ENCODE measurements around the gene MTARC2.

MTARC2 gene

GRCh38 chr1:220768126-220768601, 20.0 kb downstream of the MTARC2 start:
- no peak for DNase-seq (ENCODE audit: low read depth in 2 of 2)

DNA sequence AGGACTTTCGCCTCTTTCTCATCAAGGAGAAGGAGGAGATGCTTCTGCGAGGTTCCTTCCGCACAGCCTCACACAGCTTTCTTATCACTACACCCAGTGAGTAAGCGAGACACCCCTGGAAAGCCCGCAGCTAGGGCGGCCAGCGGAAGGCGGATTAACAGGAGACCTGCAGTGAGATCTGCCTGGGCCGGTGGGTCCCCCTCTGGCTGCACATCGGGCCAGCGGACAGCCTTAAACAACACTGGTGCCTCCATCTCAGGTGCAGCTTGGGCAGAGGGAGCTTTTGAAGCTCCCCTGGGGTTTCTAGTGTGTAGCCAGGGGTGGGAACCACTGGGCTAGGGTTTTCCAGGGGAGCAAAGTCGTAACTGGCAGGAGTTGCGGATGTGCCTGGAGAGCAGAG, 21.1 kb downstream of the MTARC2 start:
- no peak for DNase-seq (ENCODE audit: low read depth in 2 of 2)

DNA sequence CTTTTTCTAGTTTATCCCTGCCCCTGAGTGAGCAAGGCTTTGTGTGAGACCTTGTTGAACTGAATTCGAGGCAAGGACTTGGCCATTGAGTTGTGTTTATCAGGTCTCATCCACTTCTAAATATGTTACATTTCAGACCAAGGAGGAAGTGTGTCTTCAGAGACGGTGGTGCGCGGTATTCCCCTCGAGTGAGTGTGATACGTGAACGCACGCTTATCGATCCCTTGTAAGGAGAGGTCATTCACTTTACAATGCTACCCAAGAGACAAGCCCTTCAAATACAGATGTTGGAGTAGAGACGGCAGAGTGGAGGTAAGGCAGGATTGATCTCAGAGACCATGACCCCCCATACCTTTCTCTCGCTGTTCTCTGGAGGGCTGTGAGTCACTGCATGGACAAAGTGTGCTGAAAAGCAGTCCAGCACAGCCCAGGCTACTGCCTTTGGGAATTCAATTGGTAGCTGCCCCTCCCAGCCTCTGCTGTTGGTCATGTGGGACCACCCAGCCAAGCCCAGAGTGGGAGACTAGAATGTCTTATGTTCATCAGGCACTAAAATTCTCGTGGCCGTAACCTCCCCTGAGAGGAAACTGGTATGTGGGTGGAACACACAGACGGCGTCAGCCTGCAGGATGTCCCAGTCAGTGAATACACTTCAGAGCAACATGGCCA, 22.3 kb downstream of the MTARC2 start:
- DNase-seq (ENCODE audit: low read depth in 2 of 2) = no peak

GRCh38 chr1:220772846-220773245, 24.7 kb downstream of the MTARC2 start:
- no peak for DNase-seq (ENCODE audit: low read depth in 2 of 2)

GRCh38 chr1:220775240-220775853, 27.2 kb downstream of the MTARC2 start:
- DNase-seq (ENCODE audit: low read depth in 2 of 2) = peak in 1 of 2 donors; percentile 18

DNA sequence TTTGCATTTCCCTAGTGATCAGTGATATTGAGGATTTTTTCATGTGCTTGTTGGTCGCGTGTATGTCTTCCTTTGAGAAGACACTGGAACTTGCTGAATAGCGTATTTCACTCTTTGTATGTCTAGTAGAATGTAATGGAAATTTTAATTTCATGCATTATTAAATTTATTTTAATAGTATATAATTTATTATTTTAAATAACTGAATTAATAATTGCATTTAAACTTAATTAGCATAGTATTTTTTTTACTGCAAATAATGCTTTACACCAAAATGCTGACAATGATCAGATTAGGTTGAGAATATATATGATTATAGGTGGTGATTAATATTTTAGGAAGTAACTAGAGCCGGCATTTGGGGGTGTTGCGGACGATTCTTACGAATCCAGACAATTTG, 28.1 kb downstream of the MTARC2 start:
- DNase-seq (ENCODE audit: low read depth in 2 of 2) = no peak

GRCh38 chr1:220776720-220777326, 28.7 kb downstream of the MTARC2 start:
- DNase-seq (ENCODE audit: low read depth in 2 of 2) = peak; percentile 66 to 74

- DNase-seq (ENCODE audit: low read depth in 2 of 2) = no peak
These were observed 35.3 kb downstream of the MTARC2 start for GRCh38 chr1:220783453-220783852.

- no peak for DNase-seq (ENCODE audit: low read depth in 2 of 2)
These were observed 36.6 kb downstream of the MTARC2 start for GRCh38 chr1:220784751-220785150.

- DNase-seq (ENCODE audit: low read depth in 2 of 2) = no peak
These were observed 37.3 kb downstream of the MTARC2 start for GRCh38 chr1:220785166-220786056.

GRCh38 chr1:220786057-220786336, 37.9 kb downstream of the MTARC2 start:
- no peak for DNase-seq (ENCODE audit: low read depth in 2 of 2)

GRCh38 chr1:220786337-220787068, 38.4 kb downstream of the MTARC2 start, which contains the start of gene MTARC1:
MTARC1 (plus strand) TSS chr1:220786913; CDS start chr1:220786945, 32 bp downstream.
- DNase-seq (ENCODE audit: low read depth in 2 of 2) = no peak

GRCh38 chr1:220787069-220787619, 39.0 kb downstream of the MTARC2 start:
- DNase-seq (ENCODE audit: low read depth in 2 of 2) = no peak

GRCh38 chr1:220788900-220789299, 40.8 kb downstream of the MTARC2 start:
- no peak for DNase-seq (ENCODE audit: low read depth in 2 of 2)

GRCh38 chr1:220789532-220790147, 41.5 kb downstream of the MTARC2 start:
- no peak for DNase-seq (ENCODE audit: low read depth in 2 of 2)

- no peak for DNase-seq (ENCODE audit: low read depth in 2 of 2)
These were observed 43.2 kb downstream of the MTARC2 start for GRCh38 chr1:220791285-220791684.

DNA sequence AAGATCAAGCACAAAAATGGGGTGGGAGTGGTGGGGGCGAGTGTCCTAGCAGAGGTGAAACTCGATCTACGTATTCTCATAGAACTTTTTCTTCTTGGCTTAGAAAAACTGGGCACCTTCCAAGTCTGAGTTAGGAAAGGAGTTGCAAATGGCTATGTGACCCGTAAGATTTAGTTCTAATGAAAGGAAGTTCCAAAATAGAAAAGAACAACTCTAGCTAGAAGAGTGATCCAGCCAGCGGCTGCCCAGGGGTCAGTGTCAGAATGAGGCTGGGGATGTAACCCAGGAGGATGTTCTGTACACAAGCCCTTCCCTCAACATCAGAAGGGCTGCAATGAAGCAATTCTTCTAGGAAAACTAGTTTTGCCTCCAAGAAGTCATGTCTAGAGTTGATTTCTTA, 43.8 kb downstream of the MTARC2 start:
- no peak for DNase-seq (ENCODE audit: low read depth in 2 of 2)

GRCh38 chr1:220796530-220796929, 48.4 kb downstream of the MTARC2 start:
- no peak for DNase-seq (ENCODE audit: low read depth in 2 of 2)

DNA sequence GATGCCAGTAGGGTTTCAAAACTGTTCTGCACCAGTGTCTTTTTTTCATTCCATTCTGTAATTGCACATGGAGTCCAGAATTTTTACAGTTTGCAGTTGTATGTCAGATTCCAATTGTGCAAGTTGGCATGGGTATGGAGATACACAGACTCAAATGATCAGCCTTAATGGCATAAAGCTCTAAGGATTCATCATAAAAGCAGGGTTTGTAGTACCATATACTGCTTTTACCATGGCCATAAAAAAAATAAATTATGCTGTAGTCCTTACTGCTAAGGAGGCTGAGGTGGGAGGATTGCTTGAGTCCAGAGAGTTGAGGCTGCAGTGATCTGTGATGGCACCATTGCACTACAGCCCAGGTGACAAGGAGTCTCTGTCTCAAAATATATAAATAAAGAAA, 48.9 kb downstream of the MTARC2 start:
- DNase-seq (ENCODE audit: low read depth in 2 of 2) = no peak

DNA sequence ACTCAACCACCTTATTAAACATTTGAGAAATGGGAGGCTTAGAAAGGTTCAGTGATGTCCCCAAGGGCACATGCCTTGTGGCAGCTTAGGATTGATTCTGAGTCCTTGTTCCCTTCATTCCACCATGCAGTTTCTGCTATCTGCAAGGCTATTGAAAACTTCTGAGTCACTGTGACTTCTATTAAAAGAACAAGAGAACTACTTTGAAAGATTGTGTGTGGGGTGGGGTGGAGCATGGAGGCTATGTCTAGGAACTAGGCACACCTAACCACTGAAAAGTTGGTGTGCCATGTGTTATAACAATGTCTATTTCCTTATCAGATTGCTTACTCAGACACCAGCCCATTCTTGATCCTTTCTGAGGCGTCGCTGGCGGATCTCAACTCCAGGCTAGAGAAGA, 49.4 kb downstream of the MTARC2 start:
- no peak for DNase-seq (ENCODE audit: low read depth in 2 of 2)

- DNase-seq (ENCODE audit: low read depth in 2 of 2) = no peak
These were observed 50.2 kb downstream of the MTARC2 start for GRCh38 chr1:220798338-220798737.
